NB4 (cell line): ENCODE data around the gene HTR5A.

Experiments used
- CTCF ChIP-seq: IDR thresholded peaks from one replicate; pipeline ENCODE4 v1.5.1; 2012; ENCODE audit warnings: low read depth, low read length
- POLR2A ChIP-seq: IDR thresholded peaks from 2 replicates; pipeline ENCODE4 v1.6.1; 2011; ENCODE audit warnings: mild to moderate bottlenecking; ENCODE audit not compliant: insufficient read length; ENCODE audit errors: extremely low read depth

DNA sequence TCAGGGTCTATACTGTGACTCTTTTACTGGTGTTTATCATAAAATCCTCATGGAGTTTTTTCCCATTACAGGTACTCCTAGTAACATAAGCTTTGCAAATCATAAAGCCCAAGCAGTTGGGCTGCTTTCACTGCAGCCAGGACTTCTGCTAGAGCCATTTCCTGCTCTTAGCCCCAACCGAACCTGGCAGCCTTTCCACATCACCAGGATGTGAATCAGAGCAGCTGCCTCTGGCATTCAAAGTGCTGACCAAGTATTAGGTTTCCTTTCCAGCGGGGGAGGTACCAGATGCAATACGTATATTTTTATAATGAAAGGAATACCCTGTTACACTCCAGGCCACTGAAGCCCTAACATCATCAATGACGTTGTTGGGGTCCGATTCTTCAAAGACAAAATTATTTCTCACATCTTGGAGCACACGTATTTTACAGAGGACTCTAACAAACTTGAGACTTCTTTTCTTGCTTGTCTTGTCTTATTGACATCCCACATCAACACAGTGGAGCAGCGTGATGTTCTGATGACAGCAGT, 3.6 kb upstream of the HTR5A start:
- TF ChIP-seq CTCF (no peak), POLR2A (no peak)
